GM15510 (cell line): ENCODE data around the gene LGALS7.

Experiments used
- POLR2A ChIP-seq: IDR thresholded peaks from 3 replicates; pipeline ENCODE4 v1.6.1; 2011; ENCODE audit warnings: borderline replicate concordance; ENCODE audit not compliant: insufficient read length; ENCODE audit errors: extremely low read depth

Gene LGALS7

DNA sequence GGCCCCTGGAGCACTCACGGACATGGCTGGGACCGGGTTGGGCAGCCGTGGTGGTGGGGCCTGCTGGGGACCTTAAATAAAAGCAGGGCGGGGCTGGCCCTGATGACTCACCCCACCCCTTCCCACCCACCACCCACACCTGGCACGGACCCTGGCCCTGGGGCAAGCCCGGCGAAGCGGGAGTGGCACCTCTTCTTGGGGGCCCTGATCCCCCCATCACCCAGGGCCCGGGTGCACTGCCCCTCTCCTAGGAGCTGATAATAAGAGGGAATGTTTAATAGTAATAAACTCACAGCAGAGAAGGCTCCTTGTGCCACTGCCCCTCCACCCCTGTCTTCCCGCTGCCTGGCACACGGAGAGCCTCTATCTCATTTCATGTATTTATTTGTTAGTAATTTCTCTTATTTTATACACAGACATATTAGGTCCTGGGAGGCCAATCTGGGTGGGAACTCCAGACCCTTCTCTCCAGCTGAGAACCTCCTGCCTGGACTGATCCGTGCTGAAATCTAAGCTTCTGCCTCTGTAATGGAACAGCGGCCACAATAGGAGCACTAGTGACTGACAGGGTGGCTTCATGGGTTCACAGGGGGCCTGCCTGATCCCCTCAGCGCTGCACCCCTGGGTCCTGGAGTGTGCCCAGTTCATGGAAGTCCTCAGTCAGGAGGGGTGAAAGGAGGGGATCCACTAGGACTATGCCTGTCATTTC lies at the start of gene LGALS7:
LGALS7 (minus strand) TSS at position 49 of the 709 bp plus-strand sequence; CDS start at position 24, 25 bp downstream.
- TF ChIP-seq POLR2A: no peak

DNA sequence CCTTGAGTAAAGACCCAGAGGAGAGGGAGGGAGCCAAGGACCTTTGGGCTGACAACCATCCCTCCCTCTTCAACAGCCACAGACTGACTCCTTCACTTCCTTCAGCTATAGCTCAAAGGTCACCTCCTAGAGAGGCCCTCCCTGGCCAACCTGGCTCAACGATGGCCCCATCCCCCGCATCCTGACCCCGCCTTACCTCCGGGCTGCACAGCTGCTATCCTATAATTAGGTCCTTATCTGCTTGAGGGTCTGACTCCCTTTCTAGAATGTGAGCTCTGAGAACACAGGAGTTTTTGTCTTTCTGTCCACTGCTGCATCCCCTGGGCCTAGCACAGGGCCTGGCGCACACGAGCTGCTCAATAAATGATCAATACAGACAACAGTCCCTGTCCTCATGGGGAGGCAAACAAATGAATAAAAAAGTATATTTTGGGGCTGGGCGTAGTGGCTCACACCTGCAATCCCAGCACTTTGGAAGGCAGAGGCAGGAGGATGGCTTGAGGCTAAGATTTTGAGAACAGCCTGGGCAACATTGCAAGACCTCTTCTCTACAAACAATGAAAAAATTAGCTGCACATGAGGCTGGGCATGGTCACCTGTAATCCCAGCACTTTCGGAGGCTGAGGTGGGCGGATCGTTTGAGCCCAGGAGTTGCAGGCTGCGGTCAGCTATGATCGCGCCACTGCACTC lies 46.1 kb upstream of the LGALS7 start:
- no peak for TF ChIP-seq POLR2A

DNA sequence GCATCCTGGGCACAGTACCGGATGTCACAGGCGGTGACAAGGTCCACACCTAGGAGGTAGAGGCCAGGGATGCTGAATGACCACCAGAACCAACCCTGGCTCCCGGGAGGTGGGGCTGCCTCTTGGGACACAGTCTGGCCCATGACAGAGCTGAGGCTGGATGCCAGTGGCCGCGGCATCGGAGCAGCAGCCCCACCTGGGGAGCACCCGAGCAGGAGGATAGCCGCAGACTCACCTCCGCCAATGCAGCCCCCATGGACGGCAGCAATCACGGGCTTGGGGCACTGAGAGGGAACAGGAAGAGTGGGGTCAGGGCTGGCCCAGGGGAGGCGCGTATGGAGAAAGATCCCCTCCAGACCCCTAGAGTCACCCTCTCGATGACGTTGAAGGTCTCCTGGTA lies 43.8 kb upstream of the LGALS7 start:
- no peak for TF ChIP-seq POLR2A

DNA sequence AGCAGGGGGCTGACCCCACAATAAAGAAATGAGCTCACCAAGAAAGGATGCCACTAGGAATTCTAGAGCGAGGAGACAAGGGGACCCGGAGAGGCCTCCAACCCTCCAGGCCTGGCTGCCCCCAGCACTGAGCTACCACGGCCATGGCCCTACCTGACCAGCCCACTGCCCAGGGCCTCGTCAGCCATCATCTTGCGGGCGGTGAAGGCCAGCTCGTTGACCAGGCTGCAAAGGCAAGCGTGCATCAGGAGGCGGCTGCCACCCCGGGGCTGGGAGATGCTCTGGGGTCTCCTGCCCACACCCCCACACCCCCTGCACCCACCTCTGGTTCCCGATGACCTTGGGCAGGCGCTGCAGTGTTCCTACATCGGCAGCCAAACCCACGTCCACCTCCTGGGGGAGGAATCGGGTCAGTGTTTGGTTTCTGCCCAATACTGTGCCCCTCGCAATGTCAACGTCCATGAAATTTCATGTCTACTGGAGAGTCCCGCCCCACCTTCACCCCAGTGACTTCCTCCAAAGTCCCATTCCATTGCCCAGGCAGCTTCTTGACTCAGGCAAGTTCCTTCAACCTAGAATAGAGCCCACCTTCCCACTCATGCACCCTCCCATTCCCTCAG lies 42.9 kb upstream of the LGALS7 start:
- no peak for TF ChIP-seq POLR2A

DNA sequence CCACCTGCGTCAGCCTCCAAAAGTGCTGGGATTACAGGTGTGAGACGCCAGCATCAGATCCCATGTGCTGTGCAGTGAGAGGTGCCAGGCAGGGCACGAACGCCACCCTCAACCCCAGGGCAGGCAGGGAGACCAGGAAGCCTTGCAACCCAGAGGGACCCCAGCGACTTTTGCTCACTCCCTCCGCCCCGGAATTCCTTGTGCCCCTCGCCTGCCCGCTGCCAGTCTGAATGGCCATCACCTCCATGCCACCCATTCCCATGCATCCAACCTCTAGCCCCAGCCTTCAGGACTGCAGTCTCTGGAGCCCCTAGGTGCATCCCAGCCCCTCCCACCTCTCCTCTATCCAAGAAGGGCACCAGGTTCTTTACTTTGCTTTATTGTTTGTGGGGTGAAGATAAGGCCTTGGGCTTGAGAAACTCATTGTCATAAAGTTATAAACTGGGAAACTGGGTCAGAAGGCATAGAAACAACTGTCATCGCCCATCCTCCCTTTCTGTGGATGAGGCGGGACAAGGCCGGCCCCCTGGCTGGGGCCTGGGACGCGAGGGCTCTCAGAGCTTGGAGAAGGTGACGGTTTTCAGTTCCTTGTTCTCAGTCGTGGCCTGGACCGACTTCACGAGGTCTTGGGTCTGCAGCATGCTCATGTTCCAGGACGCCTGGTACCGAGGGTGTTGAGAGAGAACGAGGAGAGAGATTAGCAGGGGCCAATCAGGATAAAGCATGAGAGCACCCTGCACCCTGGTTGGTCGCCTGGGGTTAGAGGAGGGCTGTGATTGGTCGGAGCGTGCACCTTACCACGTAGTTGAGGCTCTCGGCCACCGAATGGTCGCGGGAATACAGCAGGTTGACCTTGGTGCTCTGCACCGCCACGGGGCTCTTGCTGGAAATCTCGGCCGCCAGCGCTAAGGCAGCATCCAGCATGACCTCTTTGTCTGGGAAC lies 42.0 kb upstream of the LGALS7 start:
- no peak for TF ChIP-seq POLR2A

DNA sequence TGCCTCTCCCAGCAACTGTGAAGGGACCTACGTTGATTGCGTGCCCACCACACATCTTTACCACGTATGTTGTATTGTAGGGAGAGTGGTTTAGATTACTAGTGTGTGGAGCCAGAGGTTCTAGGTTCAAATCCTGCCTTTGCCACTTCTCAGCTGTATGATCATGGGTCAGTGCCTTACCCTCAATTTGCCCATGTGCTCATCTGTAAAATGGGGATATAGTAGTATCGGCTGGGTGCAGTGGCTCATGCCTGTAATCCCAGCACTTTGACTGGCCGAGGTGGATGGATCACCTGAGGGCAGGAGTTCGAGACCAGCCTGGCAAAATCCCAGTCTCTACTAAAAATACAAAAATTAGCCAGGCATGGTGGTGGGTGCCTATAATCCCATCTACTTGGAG lies 40.0 kb upstream of the LGALS7 start:
- TF ChIP-seq POLR2A: no peak

DNA sequence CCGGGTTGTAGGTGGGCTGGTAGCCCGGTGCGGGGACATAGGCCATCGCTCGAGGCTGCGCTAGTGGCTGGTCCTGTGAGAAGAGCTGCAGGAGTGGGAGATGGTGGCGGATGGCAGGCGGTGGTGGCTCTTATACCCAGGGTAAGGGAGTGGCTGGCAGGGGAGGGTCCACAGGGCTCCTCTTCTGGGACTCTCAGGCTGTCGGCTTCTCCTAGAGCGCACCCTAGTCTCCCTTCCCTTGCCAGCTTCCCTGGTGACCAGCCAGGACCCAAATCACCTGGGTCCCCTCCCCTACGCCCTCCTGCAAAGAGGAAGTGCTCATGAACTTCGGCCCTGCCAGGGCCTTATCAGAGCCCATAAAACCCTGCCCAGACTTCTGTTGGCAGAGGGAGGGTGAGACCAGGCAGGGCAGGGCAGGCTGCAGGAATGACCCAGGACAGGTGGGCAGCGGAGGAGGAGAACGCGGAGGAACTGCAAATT lies 39.6 kb upstream of the LGALS7 start, which contains the start of gene LGALS4:
LGALS4 (minus strand) TSS at position 105 of the 480 bp plus-strand sequence; CDS start at position 46, 59 bp downstream.
- TF ChIP-seq POLR2A: no peak

DNA sequence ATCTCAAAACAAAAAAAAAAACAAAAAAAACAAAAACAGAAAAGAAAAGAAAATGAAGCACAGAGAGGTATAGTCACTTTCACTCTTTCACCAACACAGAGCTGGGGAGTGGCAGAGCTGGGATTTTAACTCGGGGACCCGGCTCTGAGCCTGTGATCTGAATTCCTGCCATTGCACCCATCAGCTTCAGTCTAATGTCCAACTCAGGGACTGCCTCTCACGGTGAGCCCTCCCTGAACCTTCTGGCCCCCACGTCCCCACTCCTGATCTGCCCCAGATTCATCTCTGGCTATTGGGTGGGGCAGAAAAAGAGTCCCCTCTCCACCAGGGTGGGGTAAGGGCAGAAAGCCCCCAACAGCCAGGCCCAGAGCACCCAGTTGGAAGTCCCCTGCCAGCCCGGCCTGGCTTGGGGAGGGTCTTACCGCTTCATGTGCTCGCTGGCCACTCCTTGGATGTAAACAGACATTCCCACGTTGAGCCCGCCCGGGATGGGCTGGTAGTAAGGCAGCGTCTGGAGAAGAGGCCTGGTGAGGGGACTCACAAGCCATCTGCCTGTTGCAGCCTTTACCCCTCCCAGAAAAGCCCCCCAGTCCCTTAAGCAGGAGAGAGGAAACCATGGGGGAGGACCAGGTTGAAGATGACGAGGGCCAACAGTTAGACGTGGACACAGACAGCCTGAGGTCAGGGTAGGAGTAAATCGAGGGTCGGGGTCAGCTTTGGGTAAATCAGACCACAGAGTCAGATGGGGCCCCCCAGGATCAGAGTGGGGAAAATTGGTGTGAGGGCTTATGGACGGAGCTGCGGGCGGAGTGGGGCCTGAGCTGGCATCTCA lies 38.9 kb upstream of the LGALS7 start:
- no peak for TF ChIP-seq POLR2A

DNA sequence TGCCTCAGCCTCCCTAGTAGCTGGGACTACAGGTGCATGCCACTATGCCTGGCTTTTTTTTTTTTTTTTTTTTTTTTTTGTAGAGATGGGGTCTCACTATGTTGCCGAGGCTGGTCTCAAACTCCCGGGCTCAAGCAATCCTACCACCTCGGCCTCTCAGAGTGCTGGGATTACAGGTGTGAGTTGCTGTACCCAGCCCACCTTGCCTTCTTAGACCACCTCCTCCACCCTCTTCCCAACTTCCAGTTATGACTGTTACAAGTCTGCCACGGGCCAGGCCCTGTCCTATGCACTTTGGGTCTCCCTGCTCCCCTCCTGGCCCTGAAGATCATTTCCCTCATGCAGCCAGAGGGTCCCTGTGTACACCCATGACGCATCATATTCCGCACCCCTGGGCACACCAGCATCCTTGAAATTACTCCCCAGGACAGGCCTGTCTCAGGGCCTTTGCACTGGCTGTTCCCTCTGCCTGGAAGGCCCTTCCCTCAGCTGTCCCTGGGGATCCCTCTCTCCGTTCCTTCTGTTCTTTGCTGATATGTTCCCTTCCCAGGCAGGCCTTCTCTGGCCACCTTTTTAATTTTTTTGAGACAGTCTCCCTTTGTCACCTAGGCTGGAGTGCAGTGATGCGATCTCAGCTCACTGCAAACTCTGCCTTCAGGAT lies 36.4 kb upstream of the LGALS7 start:
- TF ChIP-seq POLR2A: no peak

DNA sequence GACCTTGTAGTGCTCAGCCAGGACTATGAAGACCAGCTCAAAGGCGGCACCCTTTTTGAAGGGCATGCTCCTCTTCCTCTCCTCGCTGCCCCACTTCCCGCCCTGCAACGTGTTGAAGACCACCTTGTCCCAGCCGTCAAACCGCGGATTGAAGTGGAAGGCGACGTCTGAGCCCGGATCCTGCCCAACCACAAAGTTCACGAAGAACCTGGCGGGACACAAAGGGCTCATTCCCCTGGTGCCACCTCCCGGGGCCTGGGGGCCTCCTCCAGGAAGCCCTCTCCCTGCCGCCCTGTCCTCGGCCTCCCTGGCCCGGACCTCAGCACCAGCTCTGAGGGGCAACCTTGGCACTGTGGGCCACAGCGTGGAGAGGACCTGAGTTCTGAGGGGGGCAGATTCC lies 35.4 kb upstream of the LGALS7 start:
- no peak for TF ChIP-seq POLR2A

DNA sequence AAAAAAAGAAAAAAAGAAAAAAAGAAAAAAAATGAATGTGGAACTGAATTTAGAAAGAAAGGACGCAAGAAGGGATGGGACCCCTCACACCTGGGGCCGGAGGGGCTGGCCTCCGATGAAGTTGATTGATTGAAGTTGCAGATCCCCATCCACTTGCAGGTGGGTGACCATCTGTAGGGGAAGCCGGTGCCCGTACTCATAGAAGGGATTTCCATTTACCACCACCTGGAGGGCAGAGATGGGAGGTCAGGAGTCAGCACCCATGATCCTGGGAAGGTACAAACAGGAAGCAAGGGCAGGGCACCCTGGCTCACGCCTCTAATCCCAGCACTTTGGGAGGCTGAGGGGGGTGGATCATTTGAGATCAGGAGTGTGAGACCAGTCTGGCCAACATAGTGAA lies 33.1 kb upstream of the LGALS7 start:
- TF ChIP-seq POLR2A: no peak

DNA sequence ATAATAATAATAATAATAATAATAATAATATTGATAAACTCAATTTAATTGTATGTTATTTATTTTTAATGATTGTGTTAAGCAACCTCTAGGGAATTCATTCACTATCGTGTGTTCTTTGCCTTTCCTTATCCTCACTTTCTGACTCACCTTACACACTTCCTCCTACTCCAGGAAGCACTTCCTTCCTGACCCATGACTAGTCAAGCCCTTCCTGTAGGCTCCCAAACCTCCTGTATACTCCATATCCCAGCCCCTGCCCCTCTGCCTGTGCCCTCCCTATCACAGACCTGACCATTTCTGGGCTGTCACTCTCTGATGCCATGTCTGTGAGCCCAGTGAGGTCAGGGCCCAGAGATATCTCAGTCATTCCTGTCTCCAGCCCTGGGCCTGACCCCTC lies 31.9 kb upstream of the LGALS7 start:
- TF ChIP-seq POLR2A: no peak

DNA sequence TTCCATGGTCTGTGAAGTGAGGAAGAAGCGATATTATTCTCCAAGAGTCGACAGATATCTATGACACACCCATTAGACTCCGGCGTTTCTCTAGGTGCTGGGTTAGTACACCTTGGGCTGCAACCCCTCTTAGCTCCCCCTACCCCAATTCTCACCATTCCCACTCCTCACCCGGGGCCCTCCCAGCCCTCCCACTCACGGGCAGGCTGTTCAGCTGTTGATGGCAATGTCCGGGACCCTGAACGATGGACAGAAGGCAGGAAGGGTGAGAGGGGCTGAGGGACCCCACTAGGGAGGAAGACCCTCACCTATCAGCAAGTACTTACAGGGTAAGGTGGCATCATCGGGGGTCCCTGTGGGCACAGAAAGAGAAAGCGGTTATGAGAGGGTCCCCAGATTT lies 30.2 kb upstream of the LGALS7 start:
- no peak for TF ChIP-seq POLR2A

DNA sequence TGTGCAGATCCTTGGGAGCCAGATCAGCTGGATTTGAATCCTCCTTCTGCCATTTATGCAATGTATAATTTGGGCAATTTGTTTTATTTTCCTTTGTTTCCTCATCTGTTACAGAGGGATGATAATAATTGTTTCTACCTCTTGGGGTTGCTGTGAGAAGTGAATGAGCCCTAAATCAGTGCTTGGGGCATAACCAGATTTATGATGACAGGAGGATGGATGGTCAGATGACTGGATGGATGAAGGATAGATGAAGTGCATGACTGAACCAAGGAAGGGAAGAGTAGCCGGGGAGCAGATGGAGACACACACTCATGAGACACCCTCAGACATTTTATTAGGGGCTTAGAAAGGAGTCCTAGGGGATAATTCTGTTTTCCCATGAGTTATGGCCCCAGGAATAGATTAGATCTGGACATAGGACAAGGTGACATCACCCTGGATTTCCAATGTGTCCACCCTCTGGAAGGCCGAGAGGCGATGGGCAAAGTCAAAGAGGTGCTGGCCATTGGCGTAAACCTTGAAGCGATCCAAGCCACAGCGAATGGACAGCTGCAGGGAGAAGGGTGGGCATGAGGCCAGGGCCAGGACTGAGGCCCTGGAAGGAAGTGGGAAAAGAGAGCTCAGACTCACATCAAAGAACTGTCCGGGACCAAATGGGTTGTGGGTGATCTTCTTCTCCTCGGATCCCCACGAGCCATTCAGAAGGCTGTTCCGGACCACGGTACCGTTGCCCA lies 28.2 kb upstream of the LGALS7 start:
- no peak for TF ChIP-seq POLR2A
